ENCODE results near the gene CPS1.

Gene CPS1

GRCh38 chr2:210577263-210578071 is 21.1 kb downstream of the CPS1 start (continued):
- no peak for TF ChIP-seq ZNF341 (tag by site-specific recombination; IDR thresholded peaks at IDR 0.05; ENCODE audit: low read depth)

GRCh38 chr2:210584834-210585233 is 28.4 kb downstream of the CPS1 start:
- no peak overlapping the region for H3K27ac ChIP-seq (ENCODE audit: extremely low read depth, low read depth, low read length)
- H3K4me1 ChIP-seq (ENCODE audit: control insufficient read depth, insufficient read depth, low read length): no peaks in the 10 kb centered on the region
- no peaks in the 10 kb centered on the region for H3K9me3 ChIP-seq (ENCODE audit: control insufficient read depth, insufficient read depth, low read depth, low read length)
- ChIA-PET POLR2A (no interaction called here), CTCF (no interaction called here)
- TF ChIP-seq TRIM28 (IDR thresholded peaks at IDR 0.05; ENCODE audit: borderline replicate concordance, low read length) (no peak), ZNF529 (tag by site-specific recombination; IDR thresholded peaks at IDR 0.05; ENCODE audit: insufficient replicate concordance) (no peak), ZNF530 (tag by site-specific recombination; IDR thresholded peaks at IDR 0.05; ENCODE audit: low read depth) (no peak), ZBTB17 (tag by site-specific recombination; IDR thresholded peaks at IDR 0.05) (no peak), ZNF16 (tag by site-specific recombination; IDR thresholded peaks at IDR 0.05; ENCODE audit: low read depth) (no peak), REST (tag by site-specific recombination; IDR thresholded peaks at IDR 0.05) (no peak), ZNF175 (tag by site-specific recombination; IDR thresholded peaks at IDR 0.05) (no peak), SP3 (tag by site-specific recombination; IDR thresholded peaks at IDR 0.05) (no peak), ZNF501 (tag by site-specific recombination; IDR thresholded peaks at IDR 0.05) (no peak), ZNF776 (tag by site-specific recombination; IDR thresholded peaks at IDR 0.05; ENCODE audit: borderline replicate concordance) (no peak), ZNF548 (tag by site-specific recombination; IDR thresholded peaks at IDR 0.05) (no peak), ZFP37 (tag by site-specific recombination; IDR thresholded peaks at IDR 0.05) (no peak), ZNF423 (tag by site-specific recombination; IDR thresholded peaks at IDR 0.05) (no peak), ZNF174 (tag by site-specific recombination; IDR thresholded peaks at IDR 0.05) (no peak)
- TF ChIP-seq, protein P1, sequence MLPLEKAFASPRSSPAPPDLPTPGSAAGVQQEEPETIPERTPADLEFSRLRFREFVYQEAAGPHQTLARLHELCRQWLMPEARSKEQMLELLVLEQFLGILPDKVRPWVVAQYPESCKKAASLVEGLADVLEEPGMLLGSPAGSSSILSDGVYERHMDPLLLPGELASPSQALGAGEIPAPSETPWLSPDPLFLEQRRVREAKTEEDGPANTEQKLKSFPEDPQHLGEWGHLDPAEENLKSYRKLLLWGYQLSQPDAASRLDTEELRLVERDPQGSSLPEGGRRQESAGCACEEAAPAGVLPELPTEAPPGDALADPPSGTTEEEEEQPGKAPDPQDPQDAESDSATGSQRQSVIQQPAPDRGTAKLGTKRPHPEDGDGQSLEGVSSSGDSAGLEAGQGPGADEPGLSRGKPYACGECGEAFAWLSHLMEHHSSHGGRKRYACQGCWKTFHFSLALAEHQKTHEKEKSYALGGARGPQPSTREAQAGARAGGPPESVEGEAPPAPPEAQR (tag by site-specific recombination; IDR thresholded peaks at IDR 0.05): no peak
- H3K36me3 ChIP-seq (ENCODE audit: control insufficient read depth in 2 of 2, insufficient read depth in 1 of 2, low read length in 2 of 2): no peaks in the 10 kb centered on the region
- no peak overlapping the region for H3K4me3 ChIP-seq (ENCODE audit: low read depth, low read length)

DNA sequence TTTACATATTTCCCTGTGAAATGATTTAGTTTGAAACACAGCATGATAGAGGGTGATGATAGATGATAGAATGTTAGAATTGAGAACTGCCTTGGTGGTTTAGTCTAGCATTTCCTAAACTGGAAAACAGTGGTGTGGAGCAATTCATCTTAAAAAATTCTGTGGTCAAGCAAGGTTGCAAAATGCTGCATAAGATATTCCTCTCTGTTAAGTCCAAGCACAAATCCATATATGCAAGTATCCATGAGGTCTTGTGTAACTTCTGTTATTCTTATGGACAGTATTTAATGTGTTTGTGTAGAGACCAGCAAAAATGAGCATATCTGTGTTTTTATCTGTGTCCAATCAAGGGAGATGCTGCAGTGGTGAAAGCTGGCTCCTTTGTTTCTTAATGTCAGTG is 30.0 kb downstream of the CPS1 start:
- no peak overlapping the region for H3K4me3 ChIP-seq (ENCODE audit: low read depth, low read length)
- H3K36me3 ChIP-seq (ENCODE audit: control insufficient read depth in 2 of 2, insufficient read depth in 1 of 2, low read length in 2 of 2): no peaks in the 10 kb centered on the region
- CTCF ChIA-PET: no interaction called here
- no peaks in the 10 kb centered on the region for H3K4me1 ChIP-seq (ENCODE audit: control insufficient read depth, insufficient read depth, low read length)
- POLR2A ChIA-PET: no interaction called here
- no peaks in the 10 kb centered on the region for H3K9me3 ChIP-seq (ENCODE audit: control insufficient read depth, insufficient read depth, low read depth, low read length)
- TF ChIP-seq ZNF513 (tag by site-specific recombination; IDR thresholded peaks at IDR 0.05) (no peak), KLF7 (tag by site-specific recombination; IDR thresholded peaks at IDR 0.05; ENCODE audit: borderline replicate concordance) (no peak), ZNF2 (tag by site-specific recombination; IDR thresholded peaks at IDR 0.05) (no peak), ZNF473 (tag by site-specific recombination; IDR thresholded peaks at IDR 0.05) (no peak), GLI2 (tag by site-specific recombination; IDR thresholded peaks at IDR 0.05; ENCODE audit: borderline replicate concordance, low read depth) (no peak), EGR2 (tag by site-specific recombination; IDR thresholded peaks at IDR 0.05; ENCODE audit: low read depth) (no peak)
- no peak overlapping the region for H3K27ac ChIP-seq (ENCODE audit: extremely low read depth, low read depth, low read length)
